Liver (tissue), 9 donors: ENCODE data around the gene OR52N5. TPM values are rescaled to one million over a fixed set of nuclear protein-coding genes. Genes with fewer than 3 reads are reported as not detected.

Experiments
- DNase-seq: peaks from one replicate; pipeline ENCODE4 v3.0.0-alpha.2; 2017; ENCODE audit warnings: low spot score
- H3K27ac ChIP-seq, 2 donors: one replicate each; pipeline ENCODE4 v1.7.0; 2013; ENCODE audit warnings: inconsistent platforms in 2 of 2, low read length in 2 of 2, control low read depth in 1 of 2, low read depth in 1 of 2, mild to moderate bottlenecking in 1 of 2
- H3K27me3 ChIP-seq, 4 donors: one replicate each; pipeline versions ENCODE4 v1.6.1 to v1.7.0; 2013; ENCODE audit warnings: low read length in 3 of 4, inconsistent platforms in 1 of 4, mild to moderate bottlenecking in 1 of 4, moderate library complexity in 1 of 4; ENCODE audit not compliant: control insufficient read depth in 4 of 4, insufficient read depth in 4 of 4
- H3K36me3 ChIP-seq, 4 donors: one replicate each; pipeline versions ENCODE4 v1.6.1 to v1.7.0; 2013; ENCODE audit warnings: low read length in 3 of 4, mild to moderate bottlenecking in 3 of 4, low read depth in 1 of 4, moderate library complexity in 1 of 4; ENCODE audit not compliant: control insufficient read depth in 4 of 4, insufficient read depth in 3 of 4
- H3K4me1 ChIP-seq, 4 donors: one replicate each; pipeline versions ENCODE4 v1.6.1 to v1.7.0; 2013; ENCODE audit warnings: low read length in 3 of 4, mild to moderate bottlenecking in 3 of 4, moderate library complexity in 1 of 4; ENCODE audit not compliant: control insufficient read depth in 4 of 4, insufficient read depth in 4 of 4
- H3K4me3 ChIP-seq, 3 donors: one replicate each; pipeline versions ENCODE4 v1.6.1 to v1.7.0; 2013; ENCODE audit warnings: low read length in 3 of 3, control low read depth in 1 of 3, low read depth in 1 of 3, mild to moderate bottlenecking in 1 of 3
- H3K9ac ChIP-seq, 2 donors: one replicate each; pipeline ENCODE4 v1.7.0; 2013; ENCODE audit warnings: low read length in 2 of 2, mild to moderate bottlenecking in 2 of 2, moderate library complexity in 2 of 2, control low read depth in 1 of 2, low read depth in 1 of 2
- H3K9me3 ChIP-seq, 4 donors: one replicate each; pipeline versions ENCODE4 v1.6.1 to v1.7.0; 2013; ENCODE audit warnings: low read length in 3 of 4; ENCODE audit not compliant: control insufficient read depth in 4 of 4
- ATF3 ChIP-seq: IDR thresholded peaks from 2 replicates; pipeline ENCODE4 v1.6.1; 2016; ENCODE audit warnings: antibody characterized with exemption
- CTCF ChIP-seq: fragments of 150-350 bp; IDR thresholded peaks from 2 replicates; pipeline ENCODE4 v1.5.1; 2017; ENCODE audit warnings: improper control_type of control experiment, low read depth, low read length; ENCODE audit not compliant: missing input control
- EGR1 ChIP-seq, 2 donors: IDR thresholded peaks; 2 replicates each; pipeline ENCODE4 v1.6.1; 2016 to 2018; ENCODE audit warnings: antibody characterized with exemption in 2 of 2, low read depth in 2 of 2
- FOXA1 ChIP-seq: IDR thresholded peaks from 2 replicates; pipeline ENCODE4 v1.6.1; 2016; ENCODE audit warnings: antibody characterized with exemption
- FOXA2 ChIP-seq: IDR thresholded peaks from 2 replicates; pipeline ENCODE4 v1.6.1; 2016; ENCODE audit warnings: antibody characterized with exemption
- GABPA ChIP-seq, 2 donors: IDR thresholded peaks in 1 of 2; conservative IDR thresholded peaks in 1 of 2; 2 replicates each; pipeline ENCODE4 v1.6.1; 2016; ENCODE audit warnings: antibody characterized with exemption in 2 of 2, mild to moderate bottlenecking in 1 of 2, moderate library complexity in 1 of 2
- HNF4A ChIP-seq, 2 donors: conservative IDR thresholded peaks; 2 replicates each; pipeline ENCODE4 v1.6.1; 2016; ENCODE audit warnings: antibody characterized with exemption in 2 of 2, mild to moderate bottlenecking in 2 of 2
- HNF4G ChIP-seq: IDR thresholded peaks from 2 replicates; pipeline ENCODE4 v1.6.1; 2016; ENCODE audit warnings: antibody characterized with exemption
- JUND ChIP-seq, 2 donors: IDR thresholded peaks; 2 replicates each; pipeline ENCODE4 v1.6.1; 2016; ENCODE audit warnings: antibody characterized with exemption in 2 of 2
- MAX ChIP-seq: IDR thresholded peaks from 2 replicates; pipeline ENCODE4 v1.6.1; 2016; ENCODE audit warnings: antibody characterized with exemption
- NR2F2 ChIP-seq: IDR thresholded peaks from 2 replicates; pipeline ENCODE4 v1.6.1; 2016; ENCODE audit warnings: antibody characterized with exemption
- RAD21 ChIP-seq, 2 donors: IDR thresholded peaks; 2 replicates each; pipeline ENCODE4 v1.6.1; 2016; ENCODE audit warnings: antibody characterized with exemption in 2 of 2, mild to moderate bottlenecking in 2 of 2
- RXRA ChIP-seq, 2 donors: IDR thresholded peaks; 2 replicates each; pipeline ENCODE4 v1.6.1; 2017 to 2018; ENCODE audit warnings: antibody characterized with exemption in 2 of 2, mild to moderate bottlenecking in 1 of 2
- SP1 ChIP-seq: IDR thresholded peaks from 2 replicates; pipeline ENCODE4 v1.6.1; 2018; ENCODE audit warnings: antibody characterized with exemption, mild to moderate bottlenecking
- TAF1 ChIP-seq: conservative IDR thresholded peaks from 2 replicates; pipeline ENCODE4 v1.6.1; 2016; ENCODE audit warnings: antibody characterized with exemption, mild to moderate bottlenecking
- YY1 ChIP-seq: IDR thresholded peaks from 2 replicates; pipeline ENCODE4 v1.6.1; 2016; ENCODE audit warnings: antibody characterized with exemption, mild to moderate bottlenecking
- ZBTB33 ChIP-seq: IDR thresholded peaks from 2 replicates; pipeline ENCODE4 v1.6.1; 2016; ENCODE audit warnings: antibody characterized with exemption
- WGBS: extraction: QIAGEN DNeasy Blood & Tissue Kit; methylation state at CpG from one replicate; pipeline ENCODE4 v1.1.7; 2013; 5-methylcytosine and 5-hydroxymethylcytosine counted together
- polyA plus RNA-seq, 2 donors: library from polyadenylated mRNA; stranded (reverse) in 1 of 2; unstranded in 1 of 2; fragments of 200-250 nt in 1 of 2; fragments of >200 nt in 1 of 2; fragmentation: Nextera tagmentation in 1 of 2; extraction: Ambion mirVana in 1 of 2; gene quantifications; one replicate each; pipeline versions ENCODE4 v1.2.1 to v1.2.3, GENCODE V29; 2013 to 2015
- total RNA-seq, 2 donors: library from RNA; depleted of rRNA; stranded (reverse); fragments of >200 nt; gene quantifications; one replicate each; pipeline ENCODE4 v1.2.3, GENCODE V29; 2014
- donor health status: healthy.
- donor health status: healthy.
- donor health status: healthy.
- donor health status: healthy.
- donor health status: healthy.

OR52N5 gene
- total and polyA plus RNA-seq, 4 donors: 0.08 TPM; not detected in 3

GRCh38 chr11:5831196-5831829 is 48.2 kb upstream of the OR52N5 start:
- H3K27me3 ChIP-seq: peaks cover 0 to 4% (median 0%) of the 10 kb centered on the region in 4 donors
- H3K9ac ChIP-seq: no peak overlapping the region
- H3K27ac ChIP-seq: no peak overlapping the region
- DNase-seq: no peak
- no peak overlapping the region for H3K4me3 ChIP-seq
- no peaks in the 10 kb centered on the region for H3K36me3 ChIP-seq
- no peaks in the 10 kb centered on the region for H3K9me3 ChIP-seq
- H3K4me1 ChIP-seq: no peaks in the 10 kb centered on the region
- TF ChIP-seq CTCF (no peak), NR2F2 (no peak), FOXA1 (no peak), JUND (IDR thresholded peaks at IDR 0.05) (no peak), RXRA (IDR thresholded peaks at IDR 0.05) (no peak), FOXA2 (no peak), TAF1 (no peak), ATF3 (no peak), HNF4G (no peak), RAD21 (IDR thresholded peaks at IDR 0.05) (no peak), MAX (no peak), EGR1 (IDR thresholded peaks at IDR 0.05; ENCODE audit: low read depth in 2 of 2) (no peak), ZBTB33 (no peak)
- 81% methylated on average over 6 of the region's 6 CpGs for WGBS

GRCh38 chr11:5818245-5818886 is 35.2 kb upstream of the OR52N5 start:
- Histone ChIP-seq H3K36me3 (no peaks in the 10 kb centered on the region), H3K27ac (no peak overlapping the region), H3K27me3 (peaks cover 0 to 6% (median 0%) of the 10 kb centered on the region in 4 donors), H3K4me3 (no peak overlapping the region), H3K9me3 (no peaks in the 10 kb centered on the region), H3K9ac (peak overlapping the region in 1 of 2 donors; percentile 13), H3K4me1 (peaks cover 0 to 4% (median 3%) of the 10 kb centered on the region in 4 donors)
- DNase-seq: no peak
- WGBS: 19% methylated on average over 1 of the region's 1 CpG
- TF ChIP-seq ATF3: no peak
- TF ChIP-seq RAD21 (IDR thresholded peaks at IDR 0.05): no peak
- no peak for TF ChIP-seq GABPA (IDR thresholded peaks at IDR 0.05 in 1 of 2, conservative IDR thresholded peaks at IDR 0.05 in 1 of 2)
- TF ChIP-seq NR2F2: no peak
- no peak for TF ChIP-seq YY1
- no peak for TF ChIP-seq TAF1
- TF ChIP-seq ZBTB33: no peak
- TF ChIP-seq EGR1 (IDR thresholded peaks at IDR 0.05; ENCODE audit: low read depth in 2 of 2): no peak
- no peak for TF ChIP-seq HNF4G
- TF ChIP-seq HNF4A (conservative IDR thresholded peaks at IDR 0.05): no peak
- no peak for TF ChIP-seq JUND (IDR thresholded peaks at IDR 0.05)
- TF ChIP-seq FOXA1: no peak
- no peak for TF ChIP-seq CTCF
- no peak for TF ChIP-seq FOXA2
- TF ChIP-seq MAX: no peak
- no peak for TF ChIP-seq SP1
- TF ChIP-seq RXRA (IDR thresholded peaks at IDR 0.05): no peak
